NCI-H2107 (cell line): Measurements from ENCODE around the gene SV2C.
"Not testable (repeated sequence)": the region's sequence is repeated elsewhere in the genome, so short reads cannot be mapped to it uniquely, and the experiment has no call there.

ENCODE experiments used
- DNase-seq: peaks from one replicate; lab custom pipeline; 2025; lab: John Stamatoyannopoulos, UW

Gene SV2C

GRCh38 chr5:76303921-76304320 is 220.7 kb downstream of the SV2C start:
- no peak for DNase-seq

GRCh38 chr5:76305269-76305668 is 222.1 kb downstream of the SV2C start:
- DNase-seq: no peak

- no peak for DNase-seq
Measured at GRCh38 chr5:76305775-76306174, 222.6 kb downstream of the SV2C start.

- DNase-seq: no peak
Measured at GRCh38 chr5:76310208-76310607, 227.0 kb downstream of the SV2C start.

GRCh38 chr5:76312783-76313182 is 229.6 kb downstream of the SV2C start:
- DNase-seq: no peak

GRCh38 chr5:76314643-76315042 is 231.5 kb downstream of the SV2C start:
- no peak for DNase-seq

- DNase-seq: no peak
Measured at GRCh38 chr5:76319673-76320072, 236.5 kb downstream of the SV2C start.

- DNase-seq: not testable (repeated sequence)
Measured at GRCh38 chr5:76323494-76323893, 240.3 kb downstream of the SV2C start.

- no peak for DNase-seq
Measured at GRCh38 chr5:76325326-76325725, 242.1 kb downstream of the SV2C start.

- DNase-seq: no peak
Measured at GRCh38 chr5:76325876-76326491, 242.8 kb downstream of the SV2C start.

- no peak for DNase-seq
Measured at GRCh38 chr5:76326577-76327302, 243.6 kb downstream of the SV2C start.

- no peak for DNase-seq
Measured at GRCh38 chr5:76329346-76329745, 246.2 kb downstream of the SV2C start.

GRCh38 chr5:76331126-76331525 is 247.9 kb downstream of the SV2C start:
- no peak for DNase-seq

GRCh38 chr5:76332102-76332501 is 248.9 kb downstream of the SV2C start:
- no peak for DNase-seq

- no peak for DNase-seq
Measured at GRCh38 chr5:76332611-76333205, 249.5 kb downstream of the SV2C start.

GRCh38 chr5:76333571-76333970 is 250.4 kb downstream of the SV2C start:
- DNase-seq: no peak

- no peak for DNase-seq
Measured at GRCh38 chr5:76334574-76334973, 251.4 kb downstream of the SV2C start.

- DNase-seq: not testable (repeated sequence)
Measured at GRCh38 chr5:76335451-76335850, 252.3 kb downstream of the SV2C start.

- not testable (repeated sequence) for DNase-seq
Measured at GRCh38 chr5:76336253-76336809, 253.1 kb downstream of the SV2C start.

- DNase-seq: no peak
Measured at GRCh38 chr5:76337953-76338451, 254.8 kb downstream of the SV2C start.

GRCh38 chr5:76339919-76340318 is 256.7 kb downstream of the SV2C start:
- no peak for DNase-seq

- no peak for DNase-seq
Measured at GRCh38 chr5:76341651-76342334, 258.6 kb downstream of the SV2C start.
